HepG2 (cell line): ENCODE measurements around the gene CEP78. TPM values are rescaled to one million over a fixed set of nuclear protein-coding genes. Genes with fewer than 3 reads are reported as not detected.

Experiments
- ATAC-seq: fragments of 200-7000 bp; cut with Tn5 transposase; 3 replicates; pipeline ENCODE4 v1.9.1; 2020; ENCODE audit warnings: mild to moderate bottlenecking, moderate library complexity
- BruUV-seq: library from RNA; stranded (reverse); fragments of 400-500 nt; replicated peaks from 2 replicates; lab custom pipeline; 2021; lab: Mats Ljungman, UMichigan
- CTCF ChIA-PET: fragments of 300-600 bp; formaldehyde crosslinking; extraction: SDS; loops from one replicate; lab custom pipeline; 2021; ENCODE audit warnings: low total read pairs, inconsistent platforms, low intra/inter-chr PET ratio; lab: Yijun Ruan, JAX
- POLR2A ChIA-PET: fragments of 350-600 bp; sonication (Branson Sonifier 250); formaldehyde crosslinking; loops from one replicate; lab custom pipeline; 2020; ENCODE audit warnings: antibody characterized with exemption, inconsistent platforms; lab: Yijun Ruan, JAX
- DNase-seq: peaks from one replicate; pipeline ENCODE4 v3.0.0-alpha.2; 2015; ENCODE audit warnings: low spot score
- FAIRE-seq: peaks from 3 replicates; lab custom pipeline; 2011; peaks lifted over from hg19 to GRCh38; lab: Jason Lieb, UNC
- H2AFZ ChIP-seq: one replicate; pipeline ENCODE4 v1.6.1; 2011; ENCODE audit warnings: low read length, inconsistent platforms
- H3K27ac ChIP-seq: fragments of 300-600 bp; 3 replicates; pipeline ENCODE4 v1.8.0; 2011; ENCODE audit warnings: mixed run types, mild to moderate bottlenecking, mixed read lengths, low read length, inconsistent platforms; ENCODE audit not compliant: insufficient read depth; ENCODE audit errors: extremely low read length
- H3K27me3 ChIP-seq, 2 experiments: fragments of 200-600 bp in 1 of 2; 2 replicates in 1 of 2; 3 replicates in 1 of 2; pipeline versions ENCODE4 v1.6.0 to v1.8.0; 2011; ENCODE audit warnings: low read length in 2 of 2, mild to moderate bottlenecking in 2 of 2, moderate library complexity in 2 of 2, inconsistent platforms in 1 of 2; ENCODE audit not compliant: insufficient read depth in 2 of 2, control insufficient read depth in 1 of 2
- H3K36me3 ChIP-seq, 2 experiments: fragments of 200-600 bp in 1 of 2; replicated peaks in 1 of 2; 2 replicates in 1 of 2; 3 replicates in 1 of 2; pipeline versions ENCODE4 v1.5.1 to v1.8.0; 2011; ENCODE audit warnings: low read length in 2 of 2, inconsistent platforms in 1 of 2; ENCODE audit not compliant: insufficient read depth in 2 of 2, control insufficient read depth in 1 of 2
- H3K4me1 ChIP-seq: 2 replicates; pipeline ENCODE4 v1.5.1; 2012; ENCODE audit warnings: low read length, inconsistent platforms; ENCODE audit not compliant: insufficient read depth
- H3K4me2 ChIP-seq: 2 replicates; pipeline ENCODE4 v1.6.0; 2011; ENCODE audit warnings: low read depth, low read length, inconsistent platforms
- H3K4me3 ChIP-seq, 3 experiments: fragments of 200-600 bp in 1 of 3; sonication (generic), shearing (Covaris generic) in 1 of 3; replicated peaks in 1 of 3; 2 replicates each; pipeline ENCODE4 v1.5.1; 2011 to 2016; ENCODE audit warnings: low read length in 3 of 3, inconsistent platforms in 2 of 3, low read depth in 2 of 3, mild to moderate bottlenecking in 2 of 3, control low read depth in 1 of 3, mixed read lengths in 1 of 3; ENCODE audit not compliant: insufficient read depth in 1 of 3
- H3K79me2 ChIP-seq: one replicate; pipeline ENCODE4 v1.6.1; 2011; ENCODE audit warnings: low read length, inconsistent platforms; ENCODE audit not compliant: insufficient read depth
- H3K9ac ChIP-seq: 2 replicates; pipeline ENCODE4 v1.6.0; 2011; ENCODE audit warnings: mild to moderate bottlenecking, low read depth, low read length, inconsistent platforms; ENCODE audit not compliant: insufficient read depth
- H3K9me3 ChIP-seq: 2 replicates; pipeline ENCODE4 v1.5.1; 2012; ENCODE audit warnings: mild to moderate bottlenecking, low read length
- H4K20me1 ChIP-seq: 2 replicates; pipeline ENCODE4 v1.6.0; 2011; ENCODE audit warnings: inconsistent platforms, mild to moderate bottlenecking, low read length, moderate library complexity; ENCODE audit not compliant: insufficient read depth
- BCL6 ChIP-seq: IDR thresholded peaks from 2 replicates; pipeline ENCODE4 v1.6.1; 2016; ENCODE audit warnings: missing genetic modification reagents, missing compliant biosample characterization
- GPN1 ChIP-seq: sonication (generic); formaldehyde crosslinking; IDR thresholded peaks from 2 replicates; pipeline ENCODE4 v1.5.1; 2020; ENCODE audit warnings: missing genetic modification reagents, borderline replicate concordance
- WGBS: methylation state at CpG from one replicate; pipeline ENCODE4 v1.1.6; 2017; ENCODE audit warnings: low lambda C conversion rate; 5-methylcytosine and 5-hydroxymethylcytosine counted together
- in situ Hi-C: cut with HindIII; loops from 2 replicates; pipeline ENCODE4 v1.10.0; 2017; ENCODE audit warnings: low pct_unique_long_range_greater_than_20kb; ENCODE audit not compliant: extremely low pct_ligation_motif_present
- intact Hi-C: fragments of 100-400 bp; cut with micrococcal nuclease; formaldehyde crosslinking; loops from one replicate; pipeline ENCODE4 v1.10.0; 2022; ENCODE audit not compliant: unreplicated experiment
- polyA plus RNA-seq, 8 experiments: library from polyadenylated mRNA; depleted of rRNA in 3 of 8; stranded (reverse) in 7 of 8; unstranded in 1 of 8; fragments of >200 nt; fragmentation: Illumina TruSeq in 4 of 8; extraction: Trizol in 4 of 8; gene quantifications; 2 replicates each; pipeline versions ENCODE4 v1.2.1 to v1.2.3, GENCODE V29; 2011 to 2016; ENCODE audit warnings: low read depth in 4 of 8, missing spikeins in 1 of 8, mixed read lengths in 1 of 8; ENCODE audit not compliant: insufficient read depth in 1 of 8
- total RNA-seq, 5 experiments: library from RNA; depleted of rRNA; stranded (reverse); fragments of >200 nt; fragmentation: Illumina TruSeq; extraction: Trizol; gene quantifications; 2 replicates each; pipeline ENCODE4 v1.2.3, GENCODE V29; 2016; ENCODE audit warnings: low read depth in 1 of 5
- TF ChIP-seq, protein P1 (sequence below): sonication (generic); formaldehyde crosslinking; IDR thresholded peaks from 2 replicates; pipeline ENCODE4 v1.4.0; 2020; ENCODE audit warnings: missing genetic modification reagents

The CEP78 gene
- total and polyA plus RNA-seq, 2 of the 13 experiments (the other 11 are each of a cell fraction or from before 2014, with no cell fraction given), result 5.1 to 30.8 TPM

DNA sequence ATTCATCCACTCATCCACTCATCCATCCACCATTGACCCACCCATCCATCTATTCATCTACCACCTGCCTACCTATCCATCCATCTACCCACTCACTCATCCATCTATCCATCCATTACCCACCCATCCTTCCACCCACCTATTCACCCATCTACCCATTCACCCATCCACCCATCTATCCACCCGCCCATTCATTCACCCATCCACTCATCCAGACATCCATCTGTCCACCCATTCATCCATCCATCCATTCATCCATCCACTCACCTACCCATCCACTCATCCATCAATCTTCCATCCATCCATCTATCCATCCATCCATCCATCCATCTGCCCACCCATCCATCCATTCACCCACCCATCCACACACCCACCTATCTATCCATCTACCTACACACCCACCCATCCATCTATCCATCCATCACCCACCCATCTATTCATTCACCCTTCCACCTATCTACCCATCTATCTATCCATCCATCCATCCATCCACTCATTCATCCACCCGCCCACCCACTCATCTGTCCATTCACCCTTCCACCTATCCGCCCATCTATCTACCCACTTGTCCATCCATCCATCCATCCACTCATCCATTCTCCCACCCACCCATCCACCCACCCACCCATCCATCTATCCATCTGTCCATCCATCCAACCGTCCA is 84.3 kb downstream of the CEP78 start:
- BruUV-seq, result no TSS peak
- no peak for ATAC-seq
- POLR2A ChIA-PET, result no interaction called here

DNA sequence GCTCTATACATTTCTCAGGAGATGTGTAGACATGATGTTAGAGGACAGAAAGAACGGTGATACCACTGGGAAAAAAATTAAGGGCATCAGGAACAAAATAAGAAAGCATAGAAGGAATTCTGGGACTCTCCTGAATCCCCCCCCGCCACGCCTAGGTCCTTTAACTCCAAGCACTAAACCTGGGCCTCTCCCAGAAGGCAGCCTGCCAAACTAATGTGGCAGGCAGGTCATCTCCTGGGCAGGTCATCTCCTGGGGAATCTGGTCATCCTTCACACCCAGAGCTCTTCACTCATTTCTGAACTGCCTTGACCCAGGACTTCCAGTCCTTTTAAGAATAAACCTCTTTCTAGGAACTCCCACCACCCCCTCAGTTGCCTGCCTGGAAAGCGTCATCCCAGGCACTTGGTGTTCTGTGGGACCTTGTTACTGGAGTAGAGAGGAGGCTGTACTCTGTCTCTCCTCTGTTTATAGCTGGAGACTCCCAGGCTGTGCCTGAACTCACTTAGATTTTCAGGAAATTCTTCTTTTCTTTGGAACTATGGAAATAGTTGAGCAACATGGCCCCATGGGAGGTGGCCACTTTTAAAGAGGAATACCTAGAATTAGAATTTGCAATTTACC is 85.1 kb downstream of the CEP78 start:
- no peaks in the 10 kb centered on the region for H3K4me1 ChIP-seq
- H4K20me1 ChIP-seq, result peaks cover 24% of the 10 kb centered on the region
- intact Hi-C loops, result no loop called here
- no peak overlapping the region for H3K4me2 ChIP-seq
- CTCF ChIA-PET, result no interaction called here
- 95% methylated on average over 4 of the region's 4 CpGs for WGBS
- no peaks in the 10 kb centered on the region for H3K9me3 ChIP-seq
- no TSS peak for BruUV-seq
- peaks cover 34 to 80% of the 10 kb centered on the region in 2 experiments for H3K36me3 ChIP-seq
- H3K27ac ChIP-seq, result no peak overlapping the region
- POLR2A ChIA-PET, result interaction anchor here (1.1 kb wide), 1 partner anchor 42 kb away, joined by 3 read pairs; no protein-coding TSS in a partner anchor
- DNase-seq (no peak), ATAC-seq (peak; percentile 8; the same call in 2 of the 3 replicates), FAIRE-seq (no peak)
- H2AFZ ChIP-seq, result no peak overlapping the region
- no peak overlapping the region for H3K4me3 ChIP-seq
- H3K27me3 ChIP-seq, result no peaks in the 10 kb centered on the region
- in situ Hi-C loops, result no loop called here
- H3K9ac ChIP-seq, result no peak overlapping the region
- H3K79me2 ChIP-seq, result peaks cover 11% of the 10 kb centered on the region
- peak; percentile 73 for TF ChIP-seq BCL6 (CRISPR knock-in tag)

More for the DNA sequence above, 84.3 kb downstream of the CEP78 start:
- WGBS, result 87% methylated on average over 4 of the region's 4 CpGs
- H3K4me1 ChIP-seq, result no peaks in the 10 kb centered on the region
- in situ Hi-C loops, result no loop called here
- no peak overlapping the region for H2AFZ ChIP-seq
- no peak overlapping the region for H3K27ac ChIP-seq
- H3K4me2 ChIP-seq, result no peak overlapping the region
- DNase-seq (no peak), FAIRE-seq (no peak)
- H3K27me3 ChIP-seq, result no peaks in the 10 kb centered on the region
- no peak for TF ChIP-seq GPN1 (CRISPR knock-in tag)
- TF ChIP-seq, protein P1, sequence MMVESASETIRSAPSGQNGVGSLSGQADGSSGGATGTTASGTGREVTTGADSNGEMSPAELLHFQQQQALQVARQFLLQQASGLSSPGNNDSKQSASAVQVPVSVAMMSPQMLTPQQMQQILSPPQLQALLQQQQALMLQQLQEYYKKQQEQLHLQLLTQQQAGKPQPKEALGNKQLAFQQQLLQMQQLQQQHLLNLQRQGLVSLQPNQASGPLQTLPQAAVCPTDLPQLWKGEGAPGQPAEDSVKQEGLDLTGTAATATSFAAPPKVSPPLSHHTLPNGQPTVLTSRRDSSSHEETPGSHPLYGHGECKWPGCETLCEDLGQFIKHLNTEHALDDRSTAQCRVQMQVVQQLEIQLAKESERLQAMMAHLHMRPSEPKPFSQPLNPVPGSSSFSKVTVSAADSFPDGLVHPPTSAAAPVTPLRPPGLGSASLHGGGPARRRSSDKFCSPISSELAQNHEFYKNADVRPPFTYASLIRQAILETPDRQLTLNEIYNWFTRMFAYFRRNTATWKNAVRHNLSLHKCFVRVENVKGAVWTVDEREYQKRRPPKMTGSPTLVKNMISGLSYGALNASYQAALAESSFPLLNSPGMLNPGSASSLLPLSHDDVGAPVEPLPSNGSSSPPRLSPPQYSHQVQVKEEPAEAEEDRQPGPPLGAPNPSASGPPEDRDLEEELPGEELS (CRISPR knock-in tag), result no peak
- H3K9me3 ChIP-seq, result no peaks in the 10 kb centered on the region
- peaks cover 40 to 80% of the 10 kb centered on the region in 2 experiments for H3K36me3 ChIP-seq
- no peak overlapping the region for H3K4me3 ChIP-seq
- H3K79me2 ChIP-seq, result peaks cover 13% of the 10 kb centered on the region
- peaks cover 28% of the 10 kb centered on the region for H4K20me1 ChIP-seq
- H3K9ac ChIP-seq, result no peak overlapping the region
- CTCF ChIA-PET, result no interaction called here
- intact Hi-C loops, result no loop called here
